ENCODE data around the gene NT5C.

DNA sequence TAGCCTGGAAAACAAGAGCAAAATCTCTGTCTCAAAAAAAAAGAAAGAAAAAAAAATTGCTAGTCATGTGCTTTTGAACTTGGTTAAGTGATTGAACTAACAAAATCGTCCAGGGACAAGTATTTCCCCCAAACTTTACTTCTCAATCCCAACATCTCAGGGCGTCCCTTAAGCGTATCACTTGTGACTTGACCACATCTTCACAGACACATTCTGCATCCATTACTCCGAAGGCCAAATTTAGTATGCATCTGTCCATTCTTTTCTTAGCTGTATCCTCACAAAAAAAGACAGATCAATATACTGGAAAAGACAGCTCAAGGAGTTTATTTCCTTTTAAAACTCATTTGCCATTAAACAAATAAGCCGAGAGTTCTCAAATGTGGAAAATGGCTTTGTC, 28.7 kb upstream of the NT5C start:
- TF ChIP-seq, protein P1, sequence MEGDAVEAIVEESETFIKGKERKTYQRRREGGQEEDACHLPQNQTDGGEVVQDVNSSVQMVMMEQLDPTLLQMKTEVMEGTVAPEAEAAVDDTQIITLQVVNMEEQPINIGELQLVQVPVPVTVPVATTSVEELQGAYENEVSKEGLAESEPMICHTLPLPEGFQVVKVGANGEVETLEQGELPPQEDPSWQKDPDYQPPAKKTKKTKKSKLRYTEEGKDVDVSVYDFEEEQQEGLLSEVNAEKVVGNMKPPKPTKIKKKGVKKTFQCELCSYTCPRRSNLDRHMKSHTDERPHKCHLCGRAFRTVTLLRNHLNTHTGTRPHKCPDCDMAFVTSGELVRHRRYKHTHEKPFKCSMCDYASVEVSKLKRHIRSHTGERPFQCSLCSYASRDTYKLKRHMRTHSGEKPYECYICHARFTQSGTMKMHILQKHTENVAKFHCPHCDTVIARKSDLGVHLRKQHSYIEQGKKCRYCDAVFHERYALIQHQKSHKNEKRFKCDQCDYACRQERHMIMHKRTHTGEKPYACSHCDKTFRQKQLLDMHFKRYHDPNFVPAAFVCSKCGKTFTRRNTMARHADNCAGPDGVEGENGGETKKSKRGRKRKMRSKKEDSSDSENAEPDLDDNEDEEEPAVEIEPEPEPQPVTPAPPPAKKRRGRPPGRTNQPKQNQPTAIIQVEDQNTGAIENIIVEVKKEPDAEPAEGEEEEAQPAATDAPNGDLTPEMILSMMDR (IDR thresholded peaks at IDR 0.05; ENCODE audit: low read length) = no peak
- no peak for TF ChIP-seq EZH2 (IDR thresholded peaks at IDR 0.05; ENCODE audit: borderline replicate concordance, low read length)

Measured in OCI-LY1 (cell line).